Skin epidermis (tissue), 12 donors: ENCODE results near the gene CISH.

Experiments
- H3K27ac ChIP-seq, 21 experiments: fragments of 200-600 bp; sonication (generic) in 11 of 21; one replicate each; pipeline ENCODE4 v1.5.0; 2020; ENCODE audit warnings: mild to moderate bottlenecking in 3 of 21, inconsistent platforms in 2 of 21, moderate library complexity in 2 of 21
- H3K4me3 ChIP-seq, 7 experiments: fragments of 200-600 bp; sonication (generic) in 2 of 7; one replicate each; pipeline ENCODE4 v1.5.0; 2020; ENCODE audit warnings: inconsistent platforms in 2 of 7, mild to moderate bottlenecking in 2 of 7, moderate library complexity in 1 of 7

Gene CISH

DNA sequence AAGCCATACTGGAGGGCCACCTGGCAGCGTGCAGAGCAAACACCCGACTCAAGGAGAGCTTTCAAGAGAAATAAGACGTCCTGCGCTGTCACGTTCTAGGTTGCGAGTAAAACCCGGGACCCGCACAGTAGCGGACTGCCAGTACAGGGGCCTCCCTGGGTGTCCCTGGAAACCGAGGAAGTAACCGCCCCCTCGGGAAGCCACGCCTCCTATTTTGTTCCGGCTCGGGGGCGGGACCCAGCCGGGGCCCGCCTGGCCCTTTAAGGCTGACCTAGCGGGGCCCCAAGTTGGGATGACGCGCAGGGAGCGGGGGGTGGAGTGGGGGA is 5.2 kb upstream of the CISH start:
- peak overlapping the region; percentile 84 to 99 (median 95) for H3K27ac ChIP-seq
- peak overlapping the region; percentile 68 to 92 (median 82) for H3K4me3 ChIP-seq

DNA sequence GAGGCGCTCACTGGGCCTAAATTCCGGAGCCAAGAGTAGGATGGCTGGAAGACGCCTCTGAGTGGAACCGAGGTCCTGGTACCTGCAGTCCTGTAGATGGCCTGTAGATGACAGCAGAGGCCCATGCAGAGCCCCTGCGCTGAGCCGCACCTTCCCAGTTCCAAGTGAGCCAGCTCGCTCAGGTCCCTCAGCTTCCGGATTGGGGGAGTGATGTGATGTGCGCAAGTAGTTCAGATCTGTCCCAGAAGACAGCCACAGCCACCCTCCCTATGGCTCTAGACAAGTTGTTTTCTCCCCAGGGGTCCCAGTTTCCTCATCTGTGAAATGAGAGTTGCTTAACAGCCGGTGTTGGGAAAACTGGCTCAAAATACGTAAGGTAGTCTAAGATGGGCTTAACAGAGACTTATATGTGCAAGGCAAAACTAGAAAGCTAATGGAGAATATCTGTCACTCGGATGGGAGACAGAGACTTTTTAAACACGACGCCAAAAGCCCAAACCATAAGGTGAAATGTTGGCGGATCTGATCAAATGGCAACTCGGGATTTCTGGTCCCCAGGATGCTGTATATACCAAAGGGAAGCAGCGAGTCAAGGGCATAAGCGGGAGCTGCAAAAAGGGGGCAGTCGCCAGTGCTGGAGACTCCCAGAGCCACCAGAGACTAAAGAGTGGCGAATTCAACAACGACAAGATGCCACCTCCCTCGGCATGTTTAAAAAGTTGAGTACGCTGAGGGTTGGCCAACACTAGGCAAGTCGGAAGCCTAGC is 4.6 kb upstream of the CISH start:
- H3K4me3 ChIP-seq, result peak overlapping the region; percentile 68 to 92 (median 82)
- H3K27ac ChIP-seq, result peak overlapping the region in 19 of 21 experiments; percentile 27 to 99 (median 94)

DNA sequence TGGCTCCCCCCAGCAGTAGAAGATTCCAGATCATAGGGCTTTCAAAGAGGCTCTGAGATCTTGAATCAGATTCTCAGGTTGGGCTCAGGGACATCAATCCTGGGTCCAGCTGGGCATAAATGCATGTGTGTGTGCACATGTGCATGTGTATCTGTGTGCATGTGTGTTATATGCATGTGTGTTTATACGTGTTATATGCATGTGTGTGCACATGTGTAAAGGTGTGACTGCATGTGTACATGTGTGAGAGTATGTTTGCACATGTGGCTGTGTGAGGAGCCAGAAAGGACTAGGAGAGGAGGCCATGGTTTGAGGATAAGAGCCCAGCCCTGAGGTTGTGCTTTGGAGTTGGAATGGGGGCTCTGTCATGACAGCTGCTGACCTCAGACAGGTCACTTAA is 3.6 kb upstream of the CISH start:
- no peak overlapping the region for H3K27ac ChIP-seq

DNA sequence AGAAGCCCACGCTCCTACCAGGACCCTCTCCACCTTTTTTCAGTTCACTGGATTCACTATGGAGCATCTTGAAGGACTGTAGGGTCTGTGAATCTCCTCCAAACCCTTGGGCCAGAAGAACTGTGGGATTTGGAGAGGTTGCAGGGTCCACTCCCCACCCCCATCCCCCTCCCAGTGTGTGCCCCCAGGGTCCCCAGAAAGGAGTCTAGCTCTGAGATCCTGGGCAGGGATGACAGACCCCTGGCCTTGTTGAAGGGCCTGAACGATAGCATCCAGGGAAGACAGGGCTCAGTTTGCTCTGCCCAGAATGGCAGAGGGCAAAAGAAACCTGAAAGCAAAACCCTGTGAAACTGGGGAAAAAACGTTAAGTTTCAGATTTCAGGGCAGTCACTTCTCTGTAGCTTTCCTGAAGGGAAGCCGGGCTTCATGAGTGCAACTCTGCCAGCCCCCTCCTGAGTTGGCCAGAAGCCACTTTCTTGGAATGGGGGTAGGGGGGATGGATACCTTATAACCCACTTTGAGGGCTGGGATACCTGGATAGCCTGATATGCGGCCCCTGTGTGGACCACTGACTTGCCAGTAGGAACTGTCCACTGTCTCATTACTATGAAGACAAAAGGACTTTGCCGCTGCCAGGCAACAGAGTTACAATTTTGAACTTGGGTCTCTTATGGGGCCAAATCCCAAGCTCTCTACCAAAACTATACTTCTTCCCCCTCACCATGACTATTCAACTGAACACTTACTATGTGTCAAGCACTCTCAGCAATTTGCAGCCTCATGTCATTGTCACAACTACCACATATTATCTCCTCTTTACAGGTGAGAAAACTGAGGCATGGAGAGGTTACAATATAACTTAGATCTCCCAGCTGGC is 1.6 kb upstream of the CISH start:
- Histone ChIP-seq H3K27ac (peak overlapping the region in 18 of 21 experiments; percentile 49 to 97 (median 92)), H3K4me3 (peak overlapping the region in 4 of 7 experiments; percentile 65 to 75 (median 70))

More for the DNA sequence above, 3.6 kb upstream of the CISH start:
- H3K4me3 ChIP-seq, result no peak overlapping the region

GRCh38 chr3:50612234-50612882 is 784 bp upstream of the CISH start:
- Histone ChIP-seq H3K4me3 (peak overlapping the region; percentile 41 to 84 (median 71)), H3K27ac (peak overlapping the region in 20 of 21 experiments; percentile 18 to 97 (median 92))

- peak overlapping the region; percentile 41 to 84 (median 71) for H3K4me3 ChIP-seq
- peak overlapping the region; percentile 39 to 97 (median 91) for H3K27ac ChIP-seq
These were observed 546 bp downstream of the CISH start for GRCh38 chr3:50610992-50611463.

DNA sequence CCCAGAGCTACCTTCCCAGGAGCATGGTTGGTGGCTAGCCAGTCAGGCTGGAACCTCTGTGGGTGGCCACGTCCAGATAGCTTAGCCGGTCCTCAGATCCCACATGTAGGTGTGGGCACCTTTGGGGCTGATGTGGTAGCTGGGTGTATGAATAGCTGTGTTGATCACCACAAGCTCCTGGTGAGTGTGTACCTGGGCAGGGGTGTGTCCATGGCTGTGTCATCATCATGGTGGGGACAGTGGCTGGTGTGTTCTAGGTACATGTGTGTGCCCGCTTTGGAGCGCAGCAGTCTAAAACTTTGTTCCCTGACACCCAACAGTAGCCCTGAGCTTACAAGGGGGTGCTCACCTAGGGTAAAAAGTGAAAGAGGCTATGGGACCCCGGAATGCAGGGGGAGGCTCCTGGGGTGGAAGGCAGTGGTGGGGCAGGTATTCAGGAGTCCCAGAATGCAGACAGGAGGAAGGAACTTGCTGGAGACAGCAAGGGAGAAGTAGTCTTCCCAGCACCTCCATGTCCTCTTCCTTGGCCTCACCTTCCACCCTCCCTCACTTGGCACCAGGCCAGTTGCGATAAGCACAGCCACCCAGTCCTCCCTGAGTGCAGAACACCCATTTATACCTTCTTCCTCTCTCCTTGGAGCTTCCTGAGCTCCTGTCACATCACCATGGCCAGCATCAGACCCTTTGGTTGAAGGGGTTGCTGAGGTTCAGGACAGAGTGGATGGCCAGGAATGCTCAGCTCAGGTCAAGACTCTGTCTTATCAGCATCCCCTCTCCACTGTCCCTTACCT is 1.2 kb downstream of the CISH start:
- peak overlapping the region; percentile 41 to 84 (median 71) for H3K4me3 ChIP-seq
- peak overlapping the region in 20 of 21 experiments; percentile 62 to 97 (median 92) for H3K27ac ChIP-seq

DNA sequence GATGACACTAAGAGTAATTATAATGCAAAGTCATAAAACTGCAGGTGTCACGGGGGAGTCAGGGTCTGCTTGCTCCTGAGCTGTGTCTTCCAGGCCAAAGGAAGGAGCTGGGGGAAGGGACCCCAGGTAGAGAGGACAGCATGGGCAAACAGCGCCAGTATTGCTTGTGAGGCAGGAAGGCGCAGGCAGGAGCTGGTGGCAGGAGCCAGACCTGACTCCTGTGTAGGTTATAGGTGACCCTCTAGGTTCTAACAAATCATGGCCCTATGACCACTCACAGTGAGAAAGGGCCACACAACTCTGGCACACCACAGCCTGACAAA is 1.9 kb downstream of the CISH start:
- Histone ChIP-seq H3K4me3 (peak overlapping the region; percentile 41 to 84 (median 71)), H3K27ac (peak overlapping the region in 19 of 21 experiments; percentile 4 to 97 (median 91))

- Histone ChIP-seq H3K4me3 (peak overlapping the region; percentile 41 to 84 (median 71)), H3K27ac (peak overlapping the region in 18 of 21 experiments; percentile 4 to 97 (median 90))
These were observed 2.4 kb downstream of the CISH start for GRCh38 chr3:50609071-50609762.

- H3K4me3 ChIP-seq, result peak overlapping the region; percentile 0 to 80 (median 14)
- peak overlapping the region in 14 of 21 experiments; percentile 55 to 97 (median 90) for H3K27ac ChIP-seq
These were observed 3.3 kb downstream of the CISH start for GRCh38 chr3:50608278-50608677.

GRCh38 chr3:50607271-50608091 is 4.1 kb downstream of the CISH start:
- peak overlapping the region; percentile 0 to 80 (median 14) for H3K4me3 ChIP-seq
- peak overlapping the region in 16 of 21 experiments; percentile 0 to 97 (median 86) for H3K27ac ChIP-seq

GRCh38 chr3:50606596-50606995 is 5.0 kb downstream of the CISH start:
- peak overlapping the region in 4 of 7 experiments; percentile 0 to 80 (median 72) for H3K4me3 ChIP-seq
- peak overlapping the region in 16 of 21 experiments; percentile 15 to 97 (median 86) for H3K27ac ChIP-seq

DNA sequence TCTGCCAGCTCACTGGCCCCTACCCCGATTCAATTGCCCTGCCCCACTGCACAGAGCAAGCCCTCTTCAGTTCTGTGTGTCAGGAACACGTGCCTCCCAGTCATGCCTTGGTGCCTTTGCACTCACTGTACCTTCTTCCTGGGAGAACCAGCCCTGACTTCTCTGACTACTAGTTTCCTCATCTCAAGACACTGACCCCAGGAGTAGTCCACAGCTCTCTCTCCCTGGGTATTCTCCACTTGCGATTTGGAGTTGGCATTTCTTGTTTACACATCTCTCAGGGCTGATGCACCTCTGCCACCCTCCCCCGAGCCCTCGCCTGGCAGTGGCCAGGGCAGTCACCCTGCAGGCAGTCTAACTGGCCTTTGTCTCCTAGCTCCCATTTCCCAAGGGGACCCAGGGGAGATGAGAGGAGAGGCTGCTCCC is 5.7 kb downstream of the CISH start:
- Histone ChIP-seq H3K27ac (peak overlapping the region in 20 of 21 experiments; percentile 13 to 97 (median 88)), H3K4me3 (no peak overlapping the region)

GRCh38 chr3:50604628-50605588 is 6.7 kb downstream of the CISH start:
- Histone ChIP-seq H3K27ac (peak overlapping the region in 19 of 21 experiments; percentile 38 to 97 (median 91)), H3K4me3 (no peak overlapping the region)

DNA sequence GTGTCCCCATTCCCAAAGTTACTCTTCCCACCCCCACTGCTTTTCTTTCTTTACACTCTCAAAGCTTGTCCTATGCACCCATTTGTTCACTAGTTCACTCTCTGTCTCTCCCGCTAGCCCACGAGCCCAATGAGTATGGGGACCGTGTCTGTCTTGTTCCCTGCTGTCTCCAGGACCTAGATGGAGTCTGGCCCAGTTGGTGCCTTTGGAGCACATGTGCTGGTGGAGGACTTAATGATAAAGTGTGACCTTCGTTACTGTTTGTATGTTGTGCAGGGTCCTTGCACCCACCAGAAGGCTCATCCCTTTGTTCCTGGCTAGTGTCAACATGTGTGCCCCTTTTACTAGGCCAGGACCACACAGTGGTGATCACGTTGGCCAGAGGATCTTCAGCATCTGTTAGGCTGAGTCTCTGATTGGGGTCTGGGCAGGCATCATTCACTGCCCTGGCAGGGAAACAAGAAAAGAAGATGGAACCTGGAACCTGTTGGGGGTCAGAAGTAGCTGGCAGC is 7.4 kb downstream of the CISH start:
- no peak overlapping the region for H3K4me3 ChIP-seq
- peak overlapping the region in 20 of 21 experiments; percentile 38 to 97 (median 92) for H3K27ac ChIP-seq
